ENCODE data around the gene CALHM6. TPM values are rescaled to one million over a fixed set of nuclear protein-coding genes. Genes with fewer than 3 reads are reported as not detected.

CALHM6 gene
- total RNA-seq, 1 experiment from 2014 or later, result 0.44 TPM

GRCh38 chr6:116507324-116507723 is 46.1 kb downstream of the CALHM6 start (continued):
- TF ChIP-seq ARID4B (CRISPR knock-in tag; IDR thresholded peaks at IDR 0.05; ENCODE audit: borderline replicate concordance) (no peak), E2F4 (CRISPR knock-in tag; IDR thresholded peaks at IDR 0.05; ENCODE audit: borderline replicate concordance, low read depth) (no peak), TCF7 (CRISPR knock-in tag; IDR thresholded peaks at IDR 0.05; ENCODE audit: low read depth) (no peak), SP1 (CRISPR knock-in tag; conservative IDR thresholded peaks at IDR 0.05) (no peak), NFATC4 (CRISPR knock-in tag; IDR thresholded peaks at IDR 0.05) (no peak), NR1H2 (CRISPR knock-in tag; IDR thresholded peaks at IDR 0.05) (no peak), RORB (CRISPR knock-in tag; IDR thresholded peaks at IDR 0.05) (no peak)

GRCh38 chr6:116508527-116508926 is 47.4 kb downstream of the CALHM6 start:
- Mint-ChIP-seq H3K4me1 (peaks cover 10% of the 10 kb centered on the region), H3K4me3 (no peak overlapping the region), H3K27me3 (ENCODE audit: low read depth) (peaks cover 6% of the 10 kb centered on the region; the same call in 1 of the 2 replicates), H3K36me3 (no peaks in the 10 kb centered on the region), H3K9me3 (peaks cover 33% of the 10 kb centered on the region), H3K27ac (no peak overlapping the region)
- DNase-seq (ENCODE audit: low spot score), result no peak
- no peak for ATAC-seq
- CTCF ChIA-PET, result interaction anchor here (1.4 kb wide), 1 partner anchor 220 kb away, joined by 3 read pairs; no protein-coding TSS in a partner anchor
- no peak for TF ChIP-seq AFF4 (CRISPR knock-in tag; IDR thresholded peaks at IDR 0.05; ENCODE audit: borderline replicate concordance)
- TF ChIP-seq ZNF396 (CRISPR knock-in tag; IDR thresholded peaks at IDR 0.05; ENCODE audit: borderline replicate concordance), result no peak
- no peak for TF ChIP-seq ZNF532 (CRISPR knock-in tag; IDR thresholded peaks at IDR 0.05; ENCODE audit: borderline replicate concordance)
- TF ChIP-seq SP1 (CRISPR knock-in tag; conservative IDR thresholded peaks at IDR 0.05), result no peak
- no peak for TF ChIP-seq FOXP1 (CRISPR knock-in tag; IDR thresholded peaks at IDR 0.05; ENCODE audit: borderline replicate concordance)
- TF ChIP-seq ZNF232 (CRISPR knock-in tag; IDR thresholded peaks at IDR 0.05), result no peak
- no peak for TF ChIP-seq CREM (CRISPR knock-in tag; IDR thresholded peaks at IDR 0.05)
- no peak for TF ChIP-seq E2F1 (CRISPR knock-in tag; IDR thresholded peaks at IDR 0.05)
- no peak for TF ChIP-seq USF2 (CRISPR knock-in tag; IDR thresholded peaks at IDR 0.05)
- no peak for TF ChIP-seq MAX (CRISPR knock-in tag; IDR thresholded peaks at IDR 0.05)
- POLR2A ChIA-PET, result no interaction called here
